Measurements from ENCODE around the gene ARL15.

ARL15 gene

GRCh38 chr5:54148858-54149257 lies 161.5 kb downstream of the ARL15 start:
- DNase-seq (ENCODE audit: low spot score), result no peak

DNA sequence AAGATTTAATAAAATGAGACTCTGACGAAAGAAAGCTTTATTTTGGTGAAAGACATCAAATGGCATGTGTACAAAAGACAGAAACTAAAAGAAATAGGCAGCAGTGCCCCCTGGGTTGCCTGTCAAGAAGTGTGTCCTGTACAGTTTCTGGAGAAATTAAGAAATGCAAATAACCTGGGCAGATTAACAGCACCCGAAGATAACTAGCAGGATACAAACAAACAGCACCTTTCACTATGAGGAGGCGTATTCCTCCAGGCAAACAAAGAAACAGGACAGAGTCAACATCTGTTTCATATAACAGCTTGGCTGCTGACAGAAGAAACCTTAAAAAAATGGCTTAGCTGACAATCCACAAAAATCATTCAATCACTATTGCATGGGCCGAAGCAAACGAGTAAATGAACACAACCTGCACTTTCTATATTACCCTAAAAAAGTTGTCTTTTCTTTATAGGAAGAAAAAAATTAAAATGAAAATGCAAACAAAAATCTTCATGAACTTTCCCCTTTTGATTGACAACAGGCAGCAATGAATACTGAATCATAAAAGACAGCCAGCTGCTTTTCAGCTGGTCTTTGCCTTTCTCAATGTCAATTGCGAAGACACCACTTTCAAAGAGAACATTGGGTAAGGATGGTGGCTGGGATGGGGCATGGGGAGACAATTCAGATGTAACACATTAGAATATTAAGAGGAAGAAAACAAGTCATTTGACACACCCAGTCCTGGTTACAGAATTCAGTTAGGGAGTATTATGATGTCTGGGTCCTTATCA lies 162.1 kb downstream of the ARL15 start:
- DNase-seq (ENCODE audit: low spot score), result no peak

GRCh38 chr5:54146916-54147315 lies 163.5 kb downstream of the ARL15 start:
- DNase-seq (ENCODE audit: low spot score), result no peak

GRCh38 chr5:54146390-54146789 lies 164.0 kb downstream of the ARL15 start:
- no peak for DNase-seq (ENCODE audit: low spot score)

DNA sequence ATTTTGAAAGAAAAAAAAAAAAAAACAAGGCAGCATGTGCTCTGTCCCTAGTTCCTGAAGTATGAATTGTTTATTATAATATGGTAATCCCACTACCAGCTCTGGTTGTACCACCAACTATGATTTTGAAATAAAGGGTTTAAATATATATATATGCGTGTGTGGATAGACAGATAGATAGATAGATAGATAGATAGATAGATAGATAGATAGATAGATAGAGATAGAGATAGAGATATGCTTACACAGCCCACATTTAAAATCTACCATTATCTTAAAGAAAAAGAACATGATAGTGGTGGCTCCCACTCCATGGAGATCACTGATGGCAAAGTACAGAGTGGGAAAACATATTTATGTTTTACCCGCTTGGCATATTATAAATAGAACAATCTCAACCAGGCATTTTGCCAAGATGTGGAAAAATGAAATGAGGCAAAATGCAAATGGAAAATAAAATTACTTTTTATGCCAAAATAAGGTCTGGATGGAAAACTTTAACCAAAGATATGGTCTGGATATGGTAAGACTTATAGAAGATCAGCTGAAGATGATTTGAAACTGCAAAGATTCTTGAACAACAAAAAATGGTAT lies 170.0 kb downstream of the ARL15 start:
- no peak for DNase-seq (ENCODE audit: low spot score)

DNA sequence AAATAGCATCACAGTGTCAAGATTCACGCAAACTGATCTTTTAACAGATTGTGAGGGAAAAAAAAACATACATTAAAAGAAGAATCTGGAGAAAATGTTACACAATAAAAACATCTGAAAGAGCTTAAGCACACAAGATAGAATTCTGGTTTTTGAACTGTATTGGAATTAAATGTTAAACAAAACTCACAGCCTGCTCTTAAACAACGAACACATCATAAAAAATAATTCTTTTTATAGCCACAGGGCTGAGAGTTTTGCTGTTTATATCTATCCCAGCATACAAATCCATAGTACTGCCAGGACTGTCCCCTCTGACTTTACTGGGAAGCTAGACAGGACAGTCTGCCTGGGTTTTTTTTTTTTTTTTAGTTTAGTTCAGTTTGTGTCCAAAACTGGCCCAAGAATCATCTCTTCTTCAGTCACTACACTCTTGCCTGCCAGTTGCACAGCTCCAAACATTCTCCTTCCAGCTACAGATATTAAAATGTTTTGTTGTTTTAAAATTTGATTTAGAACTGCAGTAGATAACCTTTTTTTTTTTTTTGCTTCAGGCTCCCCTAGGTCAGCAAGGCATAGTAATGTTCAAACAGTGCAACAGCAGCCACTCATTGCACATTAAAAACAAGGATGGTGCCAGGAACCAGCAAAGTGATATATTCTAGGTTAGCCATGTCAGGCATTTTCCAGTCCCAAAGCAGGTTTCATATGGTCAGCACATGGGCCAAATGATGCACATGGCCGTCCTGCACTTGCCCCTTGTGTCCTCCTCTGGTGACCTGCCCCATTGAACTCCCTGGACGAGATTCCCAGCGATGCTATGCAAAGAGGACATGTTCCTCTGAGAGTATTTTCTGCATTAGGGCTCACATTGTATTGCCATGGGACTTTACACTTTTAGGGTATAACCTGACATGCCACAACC lies 173.6 kb downstream of the ARL15 start:
- no peak for DNase-seq (ENCODE audit: low spot score)

DNA sequence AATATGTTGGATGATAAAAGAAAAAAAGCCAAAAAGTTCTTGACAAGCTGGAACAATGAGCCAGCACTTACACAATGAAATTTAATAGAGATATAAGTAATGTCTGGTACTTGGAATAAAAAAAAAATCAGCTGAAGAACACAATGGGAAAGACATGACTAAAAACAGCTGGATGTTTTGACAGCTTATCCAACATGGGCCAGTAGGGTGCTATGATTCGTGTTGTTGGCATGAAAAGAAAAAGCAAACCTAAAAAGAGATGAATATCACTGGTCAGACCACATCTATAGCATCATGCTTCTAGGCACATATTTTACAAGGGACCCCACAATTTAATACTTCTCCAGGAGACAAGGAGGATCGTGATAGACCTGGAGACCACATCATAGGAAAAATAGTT lies 175.3 kb downstream of the ARL15 start:
- DNase-seq (ENCODE audit: low spot score), result no peak

DNA sequence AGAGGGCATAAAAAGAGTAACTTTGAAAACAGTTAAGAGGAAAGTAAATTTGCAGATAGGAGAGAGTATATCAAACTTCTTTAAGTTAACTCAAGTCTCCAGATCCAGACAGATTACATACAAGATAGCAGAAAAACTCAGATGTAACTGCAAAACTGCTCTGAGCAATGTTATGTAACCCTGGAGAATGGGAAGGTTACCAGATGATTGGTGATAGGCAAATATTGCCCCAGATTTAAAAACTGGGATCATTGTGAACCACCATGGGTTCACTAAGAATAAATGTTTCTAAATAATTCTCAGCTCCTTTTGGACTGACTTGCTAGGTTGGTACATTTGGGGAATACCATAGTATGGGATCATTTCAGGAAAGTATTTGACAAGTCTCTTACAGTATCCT lies 176.5 kb downstream of the ARL15 start:
- DNase-seq (ENCODE audit: low spot score), result no peak

GRCh38 chr5:54120473-54120872 lies 189.9 kb downstream of the ARL15 start:
- DNase-seq (ENCODE audit: low spot score), result no peak

DNA sequence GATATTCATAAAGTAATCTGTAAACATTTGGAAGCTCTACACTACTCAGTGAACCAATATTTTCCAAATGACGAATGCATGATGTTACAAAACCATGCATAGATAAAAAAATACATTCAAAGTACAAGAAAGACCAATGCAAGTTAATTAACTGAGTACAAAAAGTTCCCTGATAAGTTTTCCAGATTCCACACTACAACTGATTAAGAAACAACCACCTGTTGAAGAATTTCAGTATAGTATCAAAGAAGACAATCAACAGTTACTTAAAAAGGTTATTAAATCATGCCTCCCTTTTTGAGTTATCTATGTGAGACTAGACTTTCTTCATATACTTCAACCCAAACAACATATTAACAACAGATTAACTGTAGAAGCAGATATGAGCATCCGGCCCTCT lies 192.4 kb downstream of the ARL15 start:
- no peak for DNase-seq (ENCODE audit: low spot score)

- no peak for DNase-seq (ENCODE audit: low spot score)
Observed at GRCh38 chr5:54115735-54116403, 194.5 kb downstream of the ARL15 start.

DNA sequence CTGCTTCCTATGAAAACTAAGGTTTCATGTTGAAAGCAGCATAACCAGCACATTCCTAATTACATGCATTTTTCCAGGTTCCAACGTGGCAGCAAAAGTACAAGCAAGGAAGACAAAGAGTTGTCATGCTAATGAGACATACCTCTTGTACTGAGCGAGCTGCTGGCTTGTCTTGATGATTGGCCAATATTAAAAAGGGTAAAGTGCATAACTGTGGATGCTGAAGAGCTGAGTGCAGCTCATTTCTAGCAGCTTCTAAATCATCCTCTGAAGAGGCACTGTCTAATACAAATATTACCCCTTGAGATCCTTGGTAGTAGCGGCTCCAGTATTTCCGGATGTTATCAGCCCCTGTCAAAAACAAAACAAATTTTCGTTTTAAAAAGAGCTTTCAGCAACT lies 197.3 kb downstream of the ARL15 start:
- no peak for DNase-seq (ENCODE audit: low spot score)

DNA sequence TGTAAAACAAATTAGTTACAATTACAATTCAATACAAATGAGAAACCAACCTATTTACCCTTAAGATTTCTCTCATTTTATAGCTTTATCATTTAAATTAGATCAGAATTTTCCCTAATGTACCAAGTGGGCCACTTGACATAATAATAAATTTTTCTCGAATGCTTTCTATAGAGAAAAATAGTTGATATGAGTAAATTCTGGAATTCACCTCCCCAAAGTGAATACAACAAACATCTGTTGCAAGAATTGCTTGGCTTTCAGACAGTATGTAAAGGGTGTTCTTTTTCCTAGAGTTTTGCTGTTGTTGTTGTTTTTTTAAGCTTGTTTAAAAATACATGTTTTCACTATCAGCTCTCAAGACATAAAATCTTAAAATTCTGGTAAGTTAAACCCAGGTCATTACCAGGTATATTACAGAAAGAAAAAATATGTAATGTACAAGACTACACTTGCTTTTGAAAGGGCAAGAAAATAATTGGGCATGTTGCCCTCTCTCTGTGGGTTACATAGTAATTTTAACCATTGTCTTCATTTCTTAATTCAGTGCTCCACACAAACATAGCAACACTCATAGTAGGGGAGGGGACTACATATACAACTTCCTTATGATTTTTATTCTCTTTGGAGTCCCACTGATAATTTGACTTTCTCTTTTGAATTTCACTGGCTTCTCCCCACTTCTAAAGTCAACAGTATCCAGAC lies 200.6 kb downstream of the ARL15 start:
- no peak for DNase-seq (ENCODE audit: low spot score)

DNA sequence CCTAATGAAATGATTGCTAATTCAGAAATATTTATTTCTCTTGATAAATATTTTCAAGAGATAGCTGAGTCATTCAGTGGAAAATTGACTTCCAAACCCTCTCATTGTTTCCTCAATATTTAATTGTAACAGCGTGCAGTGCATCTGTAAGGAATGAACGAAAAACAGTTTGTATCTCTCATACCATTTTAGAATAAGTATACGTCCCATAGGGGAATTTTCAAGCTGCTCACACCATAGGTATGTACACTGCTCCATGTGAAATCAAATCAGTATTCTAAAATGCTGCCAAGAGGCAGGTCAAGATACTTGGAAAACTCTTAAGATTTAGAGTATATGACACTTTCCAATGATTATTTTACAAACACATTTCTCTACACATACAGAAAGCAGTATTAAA lies 202.2 kb downstream of the ARL15 start:
- DNase-seq (ENCODE audit: low spot score), result no peak

- DNase-seq (ENCODE audit: low spot score), result no peak
Observed at GRCh38 chr5:54103871-54104270, 206.5 kb downstream of the ARL15 start.

DNA sequence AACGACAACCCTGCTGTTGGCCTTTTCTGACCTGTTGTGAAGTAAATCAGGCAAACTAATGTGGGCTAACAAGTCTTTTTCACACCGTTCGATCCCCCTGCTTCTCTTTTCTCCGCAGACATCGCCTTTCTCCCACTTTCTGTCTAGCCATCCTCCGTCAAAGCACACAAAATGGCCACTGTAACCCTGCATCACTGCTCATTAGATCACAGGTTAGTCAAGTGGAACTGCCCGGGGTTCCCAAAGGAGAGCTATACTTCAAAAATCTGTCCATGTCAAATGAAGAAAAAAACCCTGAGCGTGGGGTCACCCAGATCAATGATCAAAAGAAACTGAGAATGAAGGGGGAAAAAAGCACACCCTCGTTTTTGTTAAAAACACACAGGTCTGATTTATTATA lies 212.1 kb downstream of the ARL15 start:
- no peak for DNase-seq (ENCODE audit: low spot score)

GRCh38 chr5:54095969-54096368 lies 214.4 kb downstream of the ARL15 start:
- DNase-seq (ENCODE audit: low spot score), result no peak

- DNase-seq (ENCODE audit: low spot score), result no peak
Observed at GRCh38 chr5:54094706-54095105, 215.7 kb downstream of the ARL15 start.

DNA sequence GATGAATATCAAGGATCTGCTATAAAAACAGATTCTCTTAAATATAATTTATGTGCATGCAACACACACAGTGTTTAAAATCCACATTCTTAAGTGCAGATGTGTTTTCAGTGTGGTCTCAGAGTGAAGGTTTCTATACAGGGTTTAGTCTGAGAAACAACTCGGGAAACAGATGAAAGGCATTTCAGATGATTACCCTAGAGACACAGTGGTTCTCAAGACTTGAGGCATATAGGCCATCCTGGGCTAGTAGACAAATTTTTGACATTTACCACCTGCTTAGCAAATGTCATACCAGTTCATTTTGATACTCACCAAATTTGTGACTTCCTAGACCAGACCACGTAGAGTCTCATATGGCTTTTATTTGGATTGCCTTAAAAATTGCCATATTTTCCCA lies 216.5 kb downstream of the ARL15 start:
- no peak for DNase-seq (ENCODE audit: low spot score)

DNA sequence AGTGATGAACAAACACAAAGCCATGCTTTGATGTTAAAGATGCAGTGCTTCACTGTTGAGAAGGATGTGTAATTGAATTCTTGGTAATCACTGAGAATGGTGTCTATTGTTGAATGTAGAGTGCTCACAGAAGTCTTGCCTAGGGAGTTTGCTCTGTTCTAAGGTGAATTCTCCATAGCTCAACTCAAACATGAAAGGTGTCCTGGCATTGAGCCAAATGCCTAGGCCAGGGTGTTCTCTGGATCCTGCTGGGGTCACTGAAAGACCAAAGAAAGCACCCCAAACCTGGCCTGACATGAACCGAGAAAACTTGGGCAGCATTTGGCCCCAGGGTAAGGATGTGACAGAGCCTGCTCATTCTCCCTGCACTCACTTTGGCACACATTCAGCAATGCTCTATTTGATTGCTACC lies 217.3 kb downstream of the ARL15 start:
- peak; percentile 35 for DNase-seq (ENCODE audit: low spot score)

GRCh38 chr5:54091307-54092130 lies 218.9 kb downstream of the ARL15 start:
- DNase-seq (ENCODE audit: low spot score), result peak; percentile 92
